Large intestine (tissue), 3 donors: ENCODE results near the gene KIF16B. TPM values are rescaled to one million over a fixed set of nuclear protein-coding genes. Genes with fewer than 3 reads are reported as not detected.

Source experiments
- DNase-seq, 2 donors: peaks; one replicate each; pipeline versions ENCODE4 v3.0.0 to v3.0.0-alpha.2; 2013
- H3K27ac ChIP-seq: one replicate; pipeline ENCODE4 v1.5.1; 2013; ENCODE audit warnings: low read length
- H3K27me3 ChIP-seq: 2 replicates; pipeline ENCODE4 v1.6.1; 2013; ENCODE audit warnings: low read length; ENCODE audit not compliant: control insufficient read depth, insufficient read depth
- H3K36me3 ChIP-seq: 2 replicates; pipeline ENCODE4 v1.6.1; 2013; ENCODE audit warnings: low read length; ENCODE audit not compliant: control insufficient read depth, insufficient read depth
- H3K4me1 ChIP-seq: one replicate; pipeline ENCODE4 v1.6.1; 2013; ENCODE audit warnings: low read length; ENCODE audit not compliant: control insufficient read depth, insufficient read depth
- H3K4me3 ChIP-seq: one replicate; pipeline ENCODE4 v1.5.1; 2013; ENCODE audit warnings: low read length
- H3K9me3 ChIP-seq: one replicate; pipeline ENCODE4 v1.6.1; 2013; ENCODE audit warnings: mild to moderate bottlenecking, low read depth, low read length, moderate library complexity; ENCODE audit not compliant: control insufficient read depth
- WGBS: methylation state at CpG from one replicate; pipeline ENCODE4 v1.1.5; 2013; ENCODE audit warnings: low lambda C conversion rate; ENCODE audit not compliant: insufficient coverage; 5-methylcytosine and 5-hydroxymethylcytosine counted together
- polyA plus RNA-seq: library from polyadenylated mRNA; unstranded; fragments of 120-200 nt; gene quantifications from one replicate; pipeline ENCODE4 v1.2.1, GENCODE V29; 2013

Gene KIF16B
- polyA plus RNA-seq, 1 donor: 21.0 TPM

GRCh38 chr20:16483024-16483423 is 90.2 kb downstream of the KIF16B start:
- Histone ChIP-seq H3K9me3 (no peaks in the 10 kb centered on the region), H3K27me3 (no peaks in the 10 kb centered on the region), H3K4me3 (no peak overlapping the region), H3K4me1 (peaks cover 5% of the 10 kb centered on the region), H3K27ac (no peak overlapping the region), H3K36me3 (peaks cover 7% of the 10 kb centered on the region)
- no peak for DNase-seq
- 100% methylated on average over 1 of the region's 2 CpGs for whole genome bisulfite sequencing

GRCh38 chr20:16481977-16482376 is 91.3 kb downstream of the KIF16B start:
- WGBS: 57% methylated on average over 1 of the region's 2 CpGs
- no peak overlapping the region for H3K4me3 ChIP-seq
- no peaks in the 10 kb centered on the region for H3K27me3 ChIP-seq
- peaks cover 7% of the 10 kb centered on the region for H3K36me3 ChIP-seq
- H3K27ac ChIP-seq: no peak overlapping the region
- peaks cover 9% of the 10 kb centered on the region for H3K4me1 ChIP-seq
- no peak for DNase-seq
- no peaks in the 10 kb centered on the region for H3K9me3 ChIP-seq

GRCh38 chr20:16479666-16480065 is 93.6 kb downstream of the KIF16B start:
- peak; percentile 69 to 85 for DNase-seq
- Histone ChIP-seq H3K27ac (peak overlapping the region; percentile 1), H3K36me3 (peaks cover 7% of the 10 kb centered on the region), H3K9me3 (no peaks in the 10 kb centered on the region), H3K4me1 (peaks cover 12% of the 10 kb centered on the region), H3K4me3 (no peak overlapping the region), H3K27me3 (no peaks in the 10 kb centered on the region)
- no CpG with 5 or more reads among the region's 3 CpGs for WGBS

GRCh38 chr20:16477632-16478031 is 95.6 kb downstream of the KIF16B start:
- Histone ChIP-seq H3K27me3 (no peaks in the 10 kb centered on the region), H3K9me3 (no peaks in the 10 kb centered on the region), H3K36me3 (peaks cover 9% of the 10 kb centered on the region), H3K27ac (peak overlapping the region; percentile 22), H3K4me1 (peaks cover 12% of the 10 kb centered on the region), H3K4me3 (no peak overlapping the region)
- WGBS: no CpG with 5 or more reads among the region's 5 CpGs
- DNase-seq: peak; percentile 35 to 72

- H3K27me3 ChIP-seq: no peaks in the 10 kb centered on the region
- H3K27ac ChIP-seq: no peak overlapping the region
- DNase-seq: peak; percentile 40 to 53
- WGBS: 40% methylated on average over 1 of the region's 3 CpGs
- no peaks in the 10 kb centered on the region for H3K9me3 ChIP-seq
- H3K4me1 ChIP-seq: peaks cover 12% of the 10 kb centered on the region
- H3K36me3 ChIP-seq: peaks cover 4% of the 10 kb centered on the region
- no peak overlapping the region for H3K4me3 ChIP-seq
Observed at GRCh38 chr20:16476032-16476431, 97.2 kb downstream of the KIF16B start.

- H3K36me3 ChIP-seq: peaks cover 6% of the 10 kb centered on the region
- whole genome bisulfite sequencing: 33% methylated on average over 1 of the region's 6 CpGs
- DNase-seq: peak; percentile 62 to 75
- H3K27ac ChIP-seq: peak overlapping the region; percentile 36
- H3K4me3 ChIP-seq: no peak overlapping the region
- no peaks in the 10 kb centered on the region for H3K9me3 ChIP-seq
- peaks cover 12% of the 10 kb centered on the region for H3K4me1 ChIP-seq
- no peaks in the 10 kb centered on the region for H3K27me3 ChIP-seq
Observed at GRCh38 chr20:16475225-16475624, 98.0 kb downstream of the KIF16B start.

GRCh38 chr20:16474363-16474762 is 98.9 kb downstream of the KIF16B start:
- Histone ChIP-seq H3K4me1 (peaks cover 7% of the 10 kb centered on the region), H3K36me3 (peaks cover 6% of the 10 kb centered on the region), H3K27me3 (no peaks in the 10 kb centered on the region), H3K9me3 (no peaks in the 10 kb centered on the region), H3K27ac (no peak overlapping the region), H3K4me3 (no peak overlapping the region)
- WGBS: no CpG with 5 or more reads among the region's 2 CpGs
- DNase-seq: no peak

GRCh38 chr20:16472045-16472872 is 101.0 kb downstream of the KIF16B start:
- no peaks in the 10 kb centered on the region for H3K9me3 ChIP-seq
- no peak for DNase-seq
- H3K36me3 ChIP-seq: peaks cover 6% of the 10 kb centered on the region
- no peak overlapping the region for H3K27ac ChIP-seq
- H3K27me3 ChIP-seq: no peaks in the 10 kb centered on the region
- 100% methylated on average over 1 of the region's 12 CpGs for WGBS
- H3K4me1 ChIP-seq: peaks cover 3% of the 10 kb centered on the region
- H3K4me3 ChIP-seq: no peak overlapping the region

GRCh38 chr20:16469395-16469905 is 103.8 kb downstream of the KIF16B start:
- Histone ChIP-seq H3K9me3 (no peaks in the 10 kb centered on the region), H3K27ac (no peak overlapping the region), H3K4me1 (no peaks in the 10 kb centered on the region), H3K27me3 (no peaks in the 10 kb centered on the region), H3K36me3 (peaks cover 6% of the 10 kb centered on the region), H3K4me3 (no peak overlapping the region)
- no peak for DNase-seq
- WGBS: 100% methylated on average over 3 of the region's 5 CpGs

GRCh38 chr20:16462711-16463110 is 110.5 kb downstream of the KIF16B start:
- Histone ChIP-seq H3K27me3 (no peaks in the 10 kb centered on the region), H3K9me3 (no peaks in the 10 kb centered on the region), H3K36me3 (no peaks in the 10 kb centered on the region), H3K4me3 (no peak overlapping the region), H3K27ac (no peak overlapping the region), H3K4me1 (no peaks in the 10 kb centered on the region)
- no peak for DNase-seq
- WGBS: no CpG with 5 or more reads among the region's 5 CpGs
